DOHH2 (cell line): ENCODE results near the gene TP53BP2.

Experiments used
- H3F3A ChIP-seq: fragments of 200-600 bp; sonication (generic), shearing (Covaris generic); 2 replicates; pipeline ENCODE4 v1.6.0; 2016; ENCODE audit warnings: antibody characterized with exemption, mild to moderate bottlenecking; ENCODE audit not compliant: control insufficient read depth, insufficient read depth
- H3K27ac ChIP-seq: fragments of 200-600 bp; sonication (generic); 2 replicates; pipeline ENCODE4 v1.5.1; 2014; ENCODE audit warnings: low read depth, mild to moderate bottlenecking, low read length, moderate library complexity
- H3K27me3 ChIP-seq: fragments of 200-600 bp; sonication (generic); 2 replicates; pipeline ENCODE4 v1.6.1; 2014; ENCODE audit warnings: mild to moderate bottlenecking, low read length, mixed read lengths; ENCODE audit not compliant: control insufficient read depth
- H3K36me3 ChIP-seq: fragments of 200-600 bp; sonication (generic); 2 replicates; pipeline ENCODE4 v1.6.1; 2014; ENCODE audit warnings: mild to moderate bottlenecking, low read length, moderate library complexity, mixed read lengths; ENCODE audit not compliant: control insufficient read depth
- H3K4me1 ChIP-seq: fragments of 200-600 bp; sonication (generic); 2 replicates; pipeline ENCODE4 v1.6.1; 2014; ENCODE audit warnings: mild to moderate bottlenecking, low read length, mixed read lengths; ENCODE audit not compliant: control insufficient read depth
- H3K4me2 ChIP-seq: fragments of 200-600 bp; sonication (generic); 2 replicates; pipeline ENCODE4 v1.6.0; 2014; ENCODE audit warnings: mild to moderate bottlenecking, low read length, moderate library complexity
- H3K4me3 ChIP-seq: fragments of 200-600 bp; sonication (generic); 2 replicates; pipeline ENCODE4 v1.5.1; 2014; ENCODE audit warnings: mild to moderate bottlenecking, low read length, mixed read lengths
- H3K79me2 ChIP-seq: fragments of 200-600 bp; sonication (generic); 2 replicates; pipeline ENCODE4 v1.6.1; 2014; ENCODE audit warnings: mild to moderate bottlenecking, low read length, mixed read lengths; ENCODE audit not compliant: control insufficient read depth
- H3K9me2 ChIP-seq: fragments of 200-600 bp; sonication (generic); replicated peaks from 2 replicates; pipeline ENCODE4 v1.6.1; 2014; ENCODE audit warnings: mild to moderate bottlenecking, low read length, mixed read lengths; ENCODE audit not compliant: control insufficient read depth
- H3K9me3 ChIP-seq: fragments of 200-600 bp; sonication (generic); 2 replicates; pipeline ENCODE4 v1.6.1; 2014; ENCODE audit warnings: antibody characterized with exemption, low read length, mixed read lengths; ENCODE audit not compliant: control insufficient read depth, insufficient read depth
- H4K20me1 ChIP-seq: fragments of 200-600 bp; sonication (generic); 2 replicates; pipeline ENCODE4 v1.6.0; 2014; ENCODE audit warnings: low read depth, mild to moderate bottlenecking, antibody characterized with exemption, low read length, moderate library complexity; ENCODE audit not compliant: control insufficient read depth, insufficient read depth
- CTCF ChIP-seq: fragments of 200-600 bp; sonication (generic); IDR thresholded peaks from one replicate; pipeline ENCODE4 v1.5.1; 2014; ENCODE audit warnings: antibody characterized with exemption, mild to moderate bottlenecking, low read depth, low read length; ENCODE audit not compliant: poor library complexity, severe bottlenecking
- EZH2phosphoT487 ChIP-seq: fragments of 200-600 bp; sonication (generic); IDR thresholded peaks from 2 replicates; pipeline ENCODE4 v1.6.1; 2017; ENCODE audit warnings: borderline replicate concordance, mild to moderate bottlenecking, antibody characterized with exemption, low read length, moderate library complexity, mixed read lengths

The TP53BP2 gene

DNA sequence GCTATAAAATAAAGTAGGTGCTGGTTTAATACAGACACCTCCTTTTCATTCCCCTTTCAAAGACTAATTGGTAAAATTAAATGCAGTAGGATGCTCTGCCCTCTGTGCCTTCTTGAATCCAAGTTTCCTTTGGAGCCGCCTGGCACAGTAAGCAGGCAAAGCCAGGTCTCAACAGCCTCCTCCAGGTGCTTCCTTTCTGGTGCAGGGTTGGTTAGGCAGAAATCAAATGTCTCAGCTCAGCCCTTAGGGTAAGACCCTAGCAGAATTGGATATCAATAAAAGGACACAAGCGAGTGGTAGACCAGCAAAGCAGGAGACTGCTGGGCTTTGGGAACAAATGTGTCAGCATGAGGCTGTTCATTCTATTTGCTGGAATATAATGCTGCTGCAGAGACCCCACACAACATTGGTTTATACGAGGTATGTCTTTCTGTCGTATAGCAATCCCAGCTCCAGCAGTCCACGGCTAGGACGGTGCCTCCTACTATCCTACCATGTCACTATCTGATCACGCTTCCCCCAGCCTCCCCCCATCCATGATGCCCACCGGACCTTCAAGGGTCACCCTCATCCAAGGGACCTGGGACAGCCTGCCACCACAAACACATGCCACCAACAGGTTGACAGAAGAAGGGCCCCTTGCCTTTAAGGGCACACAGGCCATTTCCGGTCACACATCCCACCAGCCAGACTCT lies 75.0 kb downstream of the TP53BP2 start:
- no peak overlapping the region for H3K4me3 ChIP-seq

GRCh38 chr1:223765719-223766340 lies 79.9 kb downstream of the TP53BP2 start:
- Histone ChIP-seq H3F3A (no peaks in the 10 kb centered on the region), H3K4me1 (no peaks in the 10 kb centered on the region), H3K9me3 (no peaks in the 10 kb centered on the region), H3K4me2 (no peak overlapping the region), H4K20me1 (no peaks in the 10 kb centered on the region), H3K9me2 (no peaks in the 10 kb centered on the region), H3K27me3 (no peaks in the 10 kb centered on the region), H3K79me2 (no peaks in the 10 kb centered on the region), H3K4me3 (no peak overlapping the region), H3K36me3 (no peaks in the 10 kb centered on the region), H3K27ac (no peak overlapping the region)
- TF ChIP-seq EZH2phosphoT487 (no peak), CTCF (no peak)

More for the DNA sequence above, 75.0 kb downstream of the TP53BP2 start:
- H3K27me3 ChIP-seq = no peaks in the 10 kb centered on the region
- no peaks in the 10 kb centered on the region for H4K20me1 ChIP-seq
- no peaks in the 10 kb centered on the region for H3K36me3 ChIP-seq
- H3K9me3 ChIP-seq = no peaks in the 10 kb centered on the region
- peaks cover 4% of the 10 kb centered on the region; the same call in 1 of the 2 replicates for H3K4me1 ChIP-seq
- H3K9me2 ChIP-seq = no peaks in the 10 kb centered on the region
- no peak overlapping the region for H3K4me2 ChIP-seq
- H3F3A ChIP-seq = no peaks in the 10 kb centered on the region
- H3K27ac ChIP-seq = no peak overlapping the region
- no peaks in the 10 kb centered on the region for H3K79me2 ChIP-seq
- TF ChIP-seq CTCF = no peak
- no peak for TF ChIP-seq EZH2phosphoT487

DNA sequence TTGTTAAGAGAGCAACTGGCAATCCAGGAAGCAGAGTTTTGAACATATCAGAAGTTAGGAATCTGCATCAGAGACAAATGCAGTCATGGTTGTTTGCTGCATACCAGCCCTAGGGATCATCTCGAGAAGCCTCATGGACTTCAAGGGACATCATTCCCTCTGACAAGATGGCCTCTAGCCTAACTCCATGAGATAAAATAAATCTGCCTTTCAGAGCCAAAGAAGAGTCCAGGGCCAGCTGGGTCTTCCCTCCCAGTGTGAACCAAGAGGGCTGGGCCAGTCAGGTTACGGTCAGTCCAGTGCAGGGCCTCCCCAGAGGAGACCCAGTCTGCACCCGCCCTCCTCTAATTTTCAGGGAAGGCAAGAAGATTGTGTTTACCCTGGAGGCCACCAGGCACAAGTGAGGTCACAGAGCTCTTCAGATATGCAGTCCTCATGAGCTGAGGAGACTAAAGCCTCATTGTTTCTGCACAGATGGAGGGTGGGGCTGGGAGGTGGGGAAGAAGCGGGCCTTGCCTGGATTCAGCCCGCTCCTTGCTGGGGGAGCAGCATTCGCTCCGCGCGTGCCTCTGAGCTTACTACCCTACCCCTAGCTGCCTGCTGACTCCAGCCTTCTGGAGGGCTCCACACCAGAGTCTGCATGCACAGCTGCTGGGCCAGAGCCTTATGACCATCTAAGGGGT lies 80.6 kb downstream of the TP53BP2 start:
- Histone ChIP-seq H3K4me3 (no peak overlapping the region), H3F3A (no peaks in the 10 kb centered on the region), H3K9me2 (no peaks in the 10 kb centered on the region), H3K27me3 (no peaks in the 10 kb centered on the region), H3K4me2 (no peak overlapping the region), H4K20me1 (no peaks in the 10 kb centered on the region), H3K27ac (no peak overlapping the region), H3K4me1 (no peaks in the 10 kb centered on the region), H3K36me3 (no peaks in the 10 kb centered on the region), H3K79me2 (no peaks in the 10 kb centered on the region), H3K9me3 (no peaks in the 10 kb centered on the region)
- no peak for TF ChIP-seq CTCF
- TF ChIP-seq EZH2phosphoT487 = no peak
